GM20000 (cell line): ENCODE results near the gene ANK3.

Experiments used
- DNase-seq: peaks from one replicate; pipeline ENCODE4 v3.0.0; 2012; ENCODE audit warnings: low spot score
- TF ChIP-seq, protein P1 (sequence below): IDR thresholded peaks from 2 replicates; pipeline ENCODE4 v1.5.1; 2012; ENCODE audit warnings: mild to moderate bottlenecking, control low read depth; ENCODE audit errors: extremely low read depth, missing control alignments

The ANK3 gene

DNA sequence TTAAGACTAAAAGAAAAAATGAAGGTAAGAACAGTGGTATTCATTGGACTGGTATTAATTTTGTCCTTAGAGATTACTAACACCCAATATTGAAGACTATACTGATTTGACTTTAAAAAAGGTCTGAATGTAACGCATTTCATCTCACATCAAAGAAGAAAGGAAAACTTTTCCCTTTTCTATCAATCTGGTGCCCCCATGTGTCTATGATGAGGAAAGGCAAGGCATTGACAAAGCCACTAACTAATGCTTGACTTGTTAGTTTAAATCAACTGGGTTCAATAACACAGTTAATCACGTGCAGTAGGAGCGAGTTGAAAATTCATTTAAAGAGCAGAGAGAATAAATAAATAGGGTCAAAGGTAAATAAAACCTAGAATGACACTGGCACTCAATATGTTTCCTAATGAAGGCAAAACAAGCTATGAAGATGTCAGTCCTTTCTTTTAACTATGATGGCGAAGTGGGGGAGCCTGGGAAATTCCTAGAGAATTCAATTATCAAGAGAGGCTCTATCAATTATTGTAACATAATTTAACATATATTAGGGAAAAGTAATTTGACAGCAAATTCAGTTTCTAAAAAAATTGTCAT is 180.9 kb downstream of the ANK3 start:
- DNase-seq, result peak; percentile 8
- TF ChIP-seq, protein P1, sequence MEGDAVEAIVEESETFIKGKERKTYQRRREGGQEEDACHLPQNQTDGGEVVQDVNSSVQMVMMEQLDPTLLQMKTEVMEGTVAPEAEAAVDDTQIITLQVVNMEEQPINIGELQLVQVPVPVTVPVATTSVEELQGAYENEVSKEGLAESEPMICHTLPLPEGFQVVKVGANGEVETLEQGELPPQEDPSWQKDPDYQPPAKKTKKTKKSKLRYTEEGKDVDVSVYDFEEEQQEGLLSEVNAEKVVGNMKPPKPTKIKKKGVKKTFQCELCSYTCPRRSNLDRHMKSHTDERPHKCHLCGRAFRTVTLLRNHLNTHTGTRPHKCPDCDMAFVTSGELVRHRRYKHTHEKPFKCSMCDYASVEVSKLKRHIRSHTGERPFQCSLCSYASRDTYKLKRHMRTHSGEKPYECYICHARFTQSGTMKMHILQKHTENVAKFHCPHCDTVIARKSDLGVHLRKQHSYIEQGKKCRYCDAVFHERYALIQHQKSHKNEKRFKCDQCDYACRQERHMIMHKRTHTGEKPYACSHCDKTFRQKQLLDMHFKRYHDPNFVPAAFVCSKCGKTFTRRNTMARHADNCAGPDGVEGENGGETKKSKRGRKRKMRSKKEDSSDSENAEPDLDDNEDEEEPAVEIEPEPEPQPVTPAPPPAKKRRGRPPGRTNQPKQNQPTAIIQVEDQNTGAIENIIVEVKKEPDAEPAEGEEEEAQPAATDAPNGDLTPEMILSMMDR, result peak; percentile 59

DNA sequence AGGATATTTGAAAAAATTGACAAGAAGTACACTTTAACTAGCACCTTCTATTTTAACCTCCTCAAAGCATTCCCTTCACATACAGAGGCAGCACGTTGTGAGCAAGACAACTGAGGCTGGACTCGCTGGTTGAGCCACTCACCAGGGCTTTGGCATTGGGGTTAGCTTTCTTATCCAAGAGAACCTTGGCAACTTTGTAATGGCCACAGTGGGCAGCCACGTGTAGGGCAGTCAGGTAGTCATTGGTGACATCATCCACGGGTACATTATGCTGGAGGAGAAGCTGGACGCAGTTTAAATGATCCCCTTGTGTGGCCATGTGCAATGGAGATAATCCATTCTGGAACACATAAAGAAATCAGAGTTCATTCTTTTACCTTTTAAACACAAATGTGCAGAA is 181.8 kb downstream of the ANK3 start:
- TF ChIP-seq, protein P1, result no peak
- DNase-seq, result no peak

DNA sequence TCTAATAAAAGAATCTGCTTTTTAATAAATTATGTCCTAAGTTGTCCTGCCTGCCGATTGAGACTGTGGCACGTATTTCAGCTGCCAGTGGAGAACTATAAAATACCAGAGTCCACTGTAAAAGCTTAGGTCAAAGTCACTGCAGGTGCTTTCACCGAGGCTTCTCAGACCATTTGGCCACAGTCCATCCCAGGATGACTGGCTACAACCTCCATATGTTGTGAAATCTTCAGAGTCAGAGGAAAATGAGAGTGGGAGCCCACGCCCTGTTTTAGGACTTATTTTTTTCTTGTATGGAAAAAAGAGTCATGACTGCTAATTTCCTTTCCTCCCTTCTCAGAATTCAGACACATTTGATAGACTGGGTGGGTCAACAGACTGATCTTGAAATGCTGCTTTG is 182.9 kb downstream of the ANK3 start:
- TF ChIP-seq, protein P1, result no peak
- DNase-seq, result no peak

DNA sequence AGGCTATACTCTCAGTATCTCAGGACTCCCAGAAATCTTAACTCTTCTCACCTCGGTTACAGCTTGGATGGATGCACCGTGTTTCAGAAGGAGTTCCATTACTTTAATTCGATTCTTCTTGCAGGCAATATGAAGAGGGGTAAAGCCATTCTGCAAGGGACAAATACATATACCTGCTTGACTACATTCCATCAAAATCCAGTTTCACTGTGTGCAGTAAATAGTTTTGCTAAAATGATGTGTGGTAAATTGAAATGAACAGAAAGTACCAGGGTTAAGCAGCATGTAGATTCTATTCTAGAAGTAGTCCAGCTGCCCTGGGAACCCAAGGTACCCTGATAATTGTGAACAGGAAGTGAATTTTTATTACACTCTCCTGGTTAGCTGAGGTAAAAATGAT is 183.9 kb downstream of the ANK3 start:
- no peak for DNase-seq
- TF ChIP-seq, protein P1, result no peak

DNA sequence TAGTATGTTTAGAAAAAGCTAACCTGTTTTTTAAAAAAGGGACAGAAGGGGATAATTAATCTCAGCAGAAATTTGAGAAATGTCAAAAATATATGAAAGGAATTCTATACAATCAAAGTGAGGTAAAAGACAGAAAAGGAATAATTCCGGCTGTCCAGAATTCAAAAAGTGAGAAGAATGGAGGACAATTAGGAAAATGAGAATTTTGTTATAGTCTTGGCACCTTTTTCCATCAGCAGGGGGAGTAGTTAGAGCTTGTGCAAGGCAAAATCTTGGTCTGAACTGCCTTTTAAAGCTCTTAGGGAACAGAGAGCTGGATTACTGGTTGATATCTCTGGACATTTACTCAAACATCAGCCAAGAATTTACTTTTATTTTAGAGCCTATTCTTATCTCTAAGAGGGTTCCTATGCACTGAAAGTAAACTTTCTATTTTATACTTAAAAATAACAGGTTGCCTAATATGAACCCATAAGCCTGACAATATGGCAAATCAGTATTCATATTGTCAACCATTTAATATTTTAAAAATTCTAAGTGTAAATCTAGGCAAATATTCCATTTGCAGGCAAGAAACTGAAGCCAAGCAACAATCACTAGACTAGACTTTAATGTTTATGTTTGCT is 185.6 kb downstream of the ANK3 start:
- no peak for DNase-seq
- TF ChIP-seq, protein P1, result peak; percentile 30

DNA sequence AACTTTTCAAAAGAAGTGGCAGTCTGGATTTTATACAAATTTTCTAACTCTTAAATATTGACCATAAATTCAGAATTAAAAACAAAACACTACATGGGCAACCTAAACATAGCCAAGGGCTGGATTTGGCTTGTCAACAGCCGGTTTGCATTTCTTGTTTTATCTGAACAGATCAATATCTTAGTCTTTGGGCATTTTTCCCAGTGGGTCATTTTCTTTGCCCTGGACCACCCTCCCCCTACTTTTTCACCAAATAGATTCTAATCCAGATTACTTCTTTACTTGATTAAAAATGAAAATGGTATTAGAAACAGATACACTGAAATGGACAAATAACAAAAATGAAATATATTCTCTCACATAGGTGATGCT is 189.0 kb downstream of the ANK3 start:
- DNase-seq, result no peak
- TF ChIP-seq, protein P1, result no peak

DNA sequence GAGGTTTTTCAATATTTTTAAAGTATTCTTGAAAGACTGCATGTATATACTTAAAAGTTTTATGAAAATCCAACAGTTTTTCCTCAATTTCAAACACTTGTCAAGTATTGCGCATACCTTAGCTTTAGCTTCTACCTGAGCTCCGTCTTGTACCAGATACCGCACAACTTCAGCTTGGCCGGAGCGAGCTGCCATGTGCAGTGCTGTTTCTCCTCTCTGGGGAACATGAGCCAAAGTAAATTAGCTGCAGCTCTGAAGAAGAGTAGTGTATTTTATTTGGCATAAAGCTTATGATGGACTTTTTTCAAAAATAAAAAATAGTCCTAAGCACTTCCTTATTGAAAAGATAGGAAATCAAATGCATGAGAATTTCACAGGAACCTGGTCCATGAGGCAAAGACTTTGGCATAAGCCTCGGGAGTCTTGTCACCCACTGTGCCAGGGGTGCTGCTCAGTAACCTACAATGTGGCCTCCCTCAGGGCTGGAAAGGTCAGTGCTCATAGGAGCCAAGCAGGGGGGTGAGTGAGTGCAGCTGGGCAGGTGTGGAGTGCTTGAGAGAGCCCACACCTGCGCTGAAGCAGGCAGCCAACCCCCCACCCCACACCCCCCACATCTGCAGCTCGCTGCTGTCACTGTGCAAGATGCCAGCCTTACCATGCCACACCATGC is 189.5 kb downstream of the ANK3 start:
- no peak for DNase-seq
- TF ChIP-seq, protein P1, result no peak
